Islet precursor cell (in vitro differentiated cells): ENCODE results near the gene HCAR1.
"Not testable (repeated sequence)": the region's sequence is repeated elsewhere in the genome, so short reads cannot be mapped to it uniquely, and the experiment has no call there.

Source experiments
- DNase-seq: peaks from one replicate; pipeline ENCODE4 v3.0.0-alpha.2; 2018

HCAR1 gene

GRCh38 chr12:122716658-122717057, 14.0 kb downstream of the HCAR1 start, which contains the start of gene HCAR3:
Gene HCAR3, minus strand, starts transcription at chr12:122716811. Its CDS starts 74 bp downstream, at chr12:122716737.
- not testable (repeated sequence) for DNase-seq

- not testable (repeated sequence) for DNase-seq
These were observed 15.4 kb downstream of the HCAR1 start for GRCh38 chr12:122715211-122715610.

GRCh38 chr12:122713491-122714188, 17.0 kb downstream of the HCAR1 start:
- DNase-seq: not testable (repeated sequence)

GRCh38 chr12:122711266-122711665, 19.4 kb downstream of the HCAR1 start:
- DNase-seq: not testable (repeated sequence)

GRCh38 chr12:122710341-122710740, 20.3 kb downstream of the HCAR1 start:
- peak; percentile 92 for DNase-seq

- DNase-seq: not testable (repeated sequence)
These were observed 21.4 kb downstream of the HCAR1 start for GRCh38 chr12:122709287-122709686.

- not testable (repeated sequence) for DNase-seq
These were observed 26.8 kb downstream of the HCAR1 start for GRCh38 chr12:122703841-122704240.

- DNase-seq: not testable (repeated sequence)
These were observed 27.6 kb downstream of the HCAR1 start, which contains the start of gene HCAR2 for GRCh38 chr12:122702890-122703611. Gene HCAR2, minus strand, starts transcription at chr12:122703357. Its CDS starts 74 bp downstream, at chr12:122703283.

- not testable (repeated sequence) for DNase-seq
These were observed 29.2 kb downstream of the HCAR1 start for GRCh38 chr12:122701481-122701880.

- not testable (repeated sequence) for DNase-seq
These were observed 30.5 kb downstream of the HCAR1 start for GRCh38 chr12:122700038-122700710.

- DNase-seq: peak; percentile 81
These were observed 33.7 kb downstream of the HCAR1 start for GRCh38 chr12:122696922-122697321.

GRCh38 chr12:122691566-122691965, 39.1 kb downstream of the HCAR1 start:
- no peak for DNase-seq

GRCh38 chr12:122688291-122688690, 42.4 kb downstream of the HCAR1 start:
- no peak for DNase-seq

- DNase-seq: no peak
These were observed 43.6 kb downstream of the HCAR1 start for GRCh38 chr12:122687086-122687485.

- DNase-seq: no peak
These were observed 44.1 kb downstream of the HCAR1 start for GRCh38 chr12:122686538-122686937.

GRCh38 chr12:122684297-122684813, 46.3 kb downstream of the HCAR1 start:
- no peak for DNase-seq

GRCh38 chr12:122681814-122682213, 48.8 kb downstream of the HCAR1 start:
- DNase-seq: no peak

GRCh38 chr12:122680989-122681388, 49.7 kb downstream of the HCAR1 start:
- DNase-seq: not testable (repeated sequence)

- not testable (repeated sequence) for DNase-seq
These were observed 53.9 kb downstream of the HCAR1 start for GRCh38 chr12:122676781-122677180.
